SK-N-SH (cell line): ENCODE measurements around the gene RILP. TPM values are rescaled to one million over a fixed set of nuclear protein-coding genes. Genes with fewer than 3 reads are reported as not detected.

ENCODE experiments used
- CTCF ChIA-PET: fragments of 300-600, 350-600 bp; formaldehyde crosslinking; extraction: SDS; loops from one replicate; lab custom pipeline; 2021; lab: Yijun Ruan, JAX
- POLR2A ChIA-PET: fragments of 350-600 bp; sonication (Branson Sonifier 250); formaldehyde crosslinking; extraction: SDS; loops from one replicate; lab custom pipeline; 2020; ENCODE audit warnings: antibody characterized with exemption, inconsistent platforms; lab: Yijun Ruan, JAX
- DNase-seq: peaks from one replicate; pipeline ENCODE4 v3.0.0; 2012
- H2AFZ ChIP-seq: fragments of 200-600 bp; sonication (generic); 2 replicates; pipeline ENCODE4 v1.8.1; 2016; ENCODE audit warnings: antibody characterized with exemption, mild to moderate bottlenecking, low read depth
- H3F3A ChIP-seq: fragments of 200-600 bp; sonication (generic); replicated peaks from 2 replicates; pipeline ENCODE3; 2016; ENCODE audit warnings: antibody characterized with exemption, mild to moderate bottlenecking; ENCODE audit not compliant: insufficient read depth
- H3K27ac ChIP-seq, 2 experiments: fragments of 200-500 bp in 1 of 2; fragments of 200-600 bp in 1 of 2; sonication (Bioruptor generic) in 1 of 2; sonication (generic), shearing (Covaris generic) in 1 of 2; 2 replicates each; pipeline versions ENCODE4 v1.5.1 to v1.6.1; 2014 to 2016; ENCODE audit warnings: low read depth in 2 of 2, inconsistent platforms in 1 of 2, low read length in 1 of 2, mild to moderate bottlenecking in 1 of 2, mixed read lengths in 1 of 2
- H3K27me3 ChIP-seq: fragments of 200-600 bp; sonication (generic), shearing (Covaris generic); 2 replicates; pipeline ENCODE4 v1.6.1; 2016; ENCODE audit warnings: mixed run types; ENCODE audit not compliant: insufficient read depth
- H3K36me3 ChIP-seq, 2 experiments: fragments of 200-500 bp in 1 of 2; fragments of 200-600 bp in 1 of 2; sonication (Bioruptor generic) in 1 of 2; sonication (generic) in 1 of 2; replicated peaks in 1 of 2; 2 replicates each; pipeline versions ENCODE3 to v1.5.1; 2014 to 2016; ENCODE audit warnings: low read length in 1 of 2, mild to moderate bottlenecking in 1 of 2; ENCODE audit not compliant: insufficient read depth in 2 of 2, control insufficient read depth in 1 of 2
- H3K4me1 ChIP-seq, 2 experiments: fragments of 200-500 bp in 1 of 2; fragments of 200-600 bp in 1 of 2; sonication (Bioruptor generic) in 1 of 2; sonication (generic), shearing (Covaris generic) in 1 of 2; 2 replicates each; pipeline versions ENCODE4 v1.5.1 to v1.6.1; 2014 to 2016; ENCODE audit warnings: low read depth in 1 of 2, low read length in 1 of 2, mixed run types in 1 of 2; ENCODE audit not compliant: insufficient read depth in 2 of 2, control insufficient read depth in 1 of 2
- H3K4me2 ChIP-seq: fragments of 200-600 bp; sonication (generic), shearing (Covaris generic); 2 replicates; pipeline ENCODE4 v1.6.1; 2017; ENCODE audit warnings: mixed run types
- H3K4me3 ChIP-seq, 2 experiments: fragments of 200-500 bp in 1 of 2; fragments of 200-600 bp in 1 of 2; sonication (Bioruptor generic) in 1 of 2; sonication (generic), shearing (Covaris generic) in 1 of 2; 2 replicates each; pipeline versions ENCODE4 v1.5.1 to v1.8.1; 2014 to 2016; ENCODE audit warnings: low read depth in 2 of 2, inconsistent platforms in 1 of 2, low read length in 1 of 2, mild to moderate bottlenecking in 1 of 2, mixed read lengths in 1 of 2, moderate library complexity in 1 of 2
- H3K79me2 ChIP-seq: fragments of 200-600 bp; sonication (generic); 2 replicates; pipeline ENCODE4 v1.8.1; 2017; ENCODE audit warnings: mild to moderate bottlenecking; ENCODE audit not compliant: insufficient read depth
- H3K9ac ChIP-seq: fragments of 200-600 bp; sonication (generic); 2 replicates; pipeline ENCODE4 v1.6.1; 2017; ENCODE audit warnings: mixed run types
- H3K9me2 ChIP-seq: fragments of 200-600 bp; sonication (generic); 2 replicates; pipeline ENCODE4 v1.6.1; 2017; ENCODE audit warnings: mixed run types
- H3K9me3 ChIP-seq: fragments of 200-600 bp; sonication (generic); 2 replicates; pipeline ENCODE4 v1.6.1; 2017; ENCODE audit warnings: mixed run types, mild to moderate bottlenecking, moderate library complexity
- H4K20me1 ChIP-seq: fragments of 200-600 bp; sonication (generic); 2 replicates; pipeline ENCODE4 v1.6.1; 2017; ENCODE audit warnings: mild to moderate bottlenecking, mixed run types; ENCODE audit not compliant: insufficient read depth
- CHD2 ChIP-seq: fragments of 150-350 bp; IDR thresholded peaks from 2 replicates; pipeline ENCODE4 v1.6.1; 2018; ENCODE audit warnings: low read length; ENCODE audit not compliant: partially characterized antibody
- CTCF ChIP-seq: fragments of 200-600 bp; sonication (generic); IDR thresholded peaks from 2 replicates; pipeline ENCODE4 v1.6.1; 2017; ENCODE audit warnings: antibody characterized with exemption, mild to moderate bottlenecking, moderate library complexity
- ELF1 ChIP-seq: IDR thresholded peaks from 2 replicates; pipeline ENCODE4 v1.4.0; 2012
- EP300 ChIP-seq, 2 experiments: IDR thresholded peaks; 2 replicates each; pipeline versions ENCODE4 v1.4.0 to v1.6.1; 2012; ENCODE audit warnings: borderline replicate concordance in 1 of 2, low read depth in 1 of 2, low read length in 1 of 2
- MEF2A ChIP-seq: IDR thresholded peaks from 2 replicates; pipeline ENCODE4 v1.4.0; 2012; ENCODE audit warnings: low read depth, borderline replicate concordance
- MXI1 ChIP-seq: IDR thresholded peaks from 2 replicates; pipeline ENCODE4 v1.6.1; 2012; ENCODE audit warnings: mild to moderate bottlenecking, low read depth, low read length, improper control_type of control experiment
- NRF1 ChIP-seq: IDR thresholded peaks from 2 replicates; pipeline ENCODE4 v1.6.1; 2012; ENCODE audit warnings: low read depth, mild to moderate bottlenecking, low read length
- RCOR1 ChIP-seq: fragments of 150-350 bp; IDR thresholded peaks from 2 replicates; pipeline ENCODE4 v1.6.1; 2017; ENCODE audit warnings: antibody characterized with exemption, low read length
- REST ChIP-seq: IDR thresholded peaks from 2 replicates; pipeline ENCODE4 v1.6.1; 2012; ENCODE audit warnings: mild to moderate bottlenecking, low read depth, low read length, moderate library complexity
- SIN3A ChIP-seq: IDR thresholded peaks from 2 replicates; pipeline ENCODE4 v1.6.1; 2012; ENCODE audit warnings: low read depth, mild to moderate bottlenecking, low read length, moderate library complexity, borderline replicate concordance
- USF1 ChIP-seq: IDR thresholded peaks from 2 replicates; pipeline ENCODE4 v1.4.0; 2012; ENCODE audit warnings: low read depth, borderline replicate concordance
- ZBTB33 ChIP-seq: IDR thresholded peaks from 2 replicates; pipeline ENCODE4 v1.4.0; 2012; ENCODE audit warnings: low read depth, borderline replicate concordance
- WGBS: methylation state at CpG from one replicate; pipeline ENCODE4 v1.1.6; 2017; ENCODE audit warnings: low lambda C conversion rate; 5-methylcytosine and 5-hydroxymethylcytosine counted together
- polyA plus RNA-seq, 3 experiments: library from polyadenylated mRNA; depleted of rRNA; stranded (reverse); fragments of >200 nt; gene quantifications; 2 replicates each; pipeline ENCODE4 v1.2.3, GENCODE V29; 2012

Gene RILP
- polyA plus RNA-seq, 1 of the 3 experiments (the other 2 are of a cell fraction), result 3.8 TPM

GRCh38 chr17:1626333-1626732 is 23.3 kb downstream of the RILP start:
- POLR2A ChIA-PET, result no interaction called here
- Histone ChIP-seq H3K9me3 (no peaks in the 10 kb centered on the region), H3K4me2 (no peak overlapping the region), H3K4me3 (no peak overlapping the region), H3F3A (no peaks in the 10 kb centered on the region), H3K4me1 (peaks cover 3 to 13% of the 10 kb centered on the region in 2 experiments; a peak in 2 of 4 replicates), H3K9ac (no peak overlapping the region), H3K27ac (no peak overlapping the region), H2AFZ (no peak overlapping the region), H3K79me2 (no peaks in the 10 kb centered on the region), H3K9me2 (no peaks in the 10 kb centered on the region), H3K36me3 (no peaks in the 10 kb centered on the region), H3K27me3 (no peaks in the 10 kb centered on the region), H4K20me1 (no peaks in the 10 kb centered on the region)
- 81% methylated on average over 3 of the region's 3 CpGs for WGBS
- CTCF ChIA-PET, result interaction anchor here (0.8 to 2.1 kb wide), 3 partner anchors 22 to 264 kb away, joined by 3 to 11 read pairs (median 3); partner anchors contain the start of gene RILP
- no peak for TF ChIP-seq EP300 (IDR thresholded peaks at IDR 0.05; ENCODE audit: borderline replicate concordance in 1 of 2, low read depth in 1 of 2, low read length in 1 of 2)
- no peak for TF ChIP-seq SIN3A
- no peak for TF ChIP-seq USF1
- TF ChIP-seq CHD2, result no peak
- no peak for TF ChIP-seq ZBTB33
- no peak for TF ChIP-seq MEF2A
- TF ChIP-seq NRF1, result no peak
- TF ChIP-seq MXI1, result no peak
- no peak for TF ChIP-seq REST
- no peak for DNase-seq

GRCh38 chr17:1625581-1625980 is 24.1 kb downstream of the RILP start:
- Histone ChIP-seq H4K20me1 (no peaks in the 10 kb centered on the region), H2AFZ (no peak overlapping the region), H3F3A (no peaks in the 10 kb centered on the region), H3K4me1 (peaks cover 3 to 13% of the 10 kb centered on the region in 2 experiments; a peak in 2 of 4 replicates), H3K27me3 (no peaks in the 10 kb centered on the region), H3K9me2 (no peaks in the 10 kb centered on the region), H3K4me2 (no peak overlapping the region), H3K27ac (no peak overlapping the region), H3K9ac (no peak overlapping the region), H3K9me3 (no peaks in the 10 kb centered on the region), H3K79me2 (no peaks in the 10 kb centered on the region), H3K36me3 (no peaks in the 10 kb centered on the region), H3K4me3 (no peak overlapping the region)
- 93% methylated on average over 6 of the region's 6 CpGs for WGBS
- no peak for TF ChIP-seq CTCF
- no peak for TF ChIP-seq EP300 (IDR thresholded peaks at IDR 0.05; ENCODE audit: borderline replicate concordance in 1 of 2, low read depth in 1 of 2, low read length in 1 of 2)
- no peak for TF ChIP-seq ELF1
- TF ChIP-seq RCOR1, result no peak
- CTCF ChIA-PET, result interaction anchor here (1.0 to 2.1 kb wide), 4 partner anchors 9 to 51 kb away, joined by 3 to 11 read pairs (median 4); partner anchors contain the start of gene RILP
- DNase-seq, result no peak
- POLR2A ChIA-PET, result no interaction called here
